ENCODE measurements around the gene REEP2.
A peak's percentile ranks its signal among the peaks of the same experiment; 100 is the strongest.

The REEP2 gene

GRCh38 chr5:138448481-138449398, 9.9 kb downstream of the REEP2 start:
- DNase-seq, result peak; percentile 71

- DNase-seq, result peak; percentile 56
Observed at GRCh38 chr5:138449501-138450239, 10.8 kb downstream of the REEP2 start.

GRCh38 chr5:138450971-138451370, 12.1 kb downstream of the REEP2 start:
- no peak for DNase-seq

GRCh38 chr5:138452720-138453119, 13.9 kb downstream of the REEP2 start:
- no peak for DNase-seq

GRCh38 chr5:138453590-138453989, 14.7 kb downstream of the REEP2 start:
- no peak for DNase-seq

- no peak for DNase-seq
Observed at GRCh38 chr5:138454121-138454520, 15.3 kb downstream of the REEP2 start.

GRCh38 chr5:138455232-138455930, 16.5 kb downstream of the REEP2 start:
- DNase-seq, result no peak

GRCh38 chr5:138457531-138458275, 18.8 kb downstream of the REEP2 start:
- no peak for DNase-seq

- DNase-seq, result no peak
Observed at GRCh38 chr5:138458384-138458783, 19.5 kb downstream of the REEP2 start.

GRCh38 chr5:138458856-138459255, 20.0 kb downstream of the REEP2 start:
- DNase-seq, result no peak

- no peak for DNase-seq
Observed at GRCh38 chr5:138459311-138459933, 20.6 kb downstream of the REEP2 start.

GRCh38 chr5:138460032-138460693, 21.3 kb downstream of the REEP2 start:
- no peak for DNase-seq

- DNase-seq, result no peak
Observed at GRCh38 chr5:138461343-138462125, 22.7 kb downstream of the REEP2 start.

GRCh38 chr5:138463419-138464007, 24.7 kb downstream of the REEP2 start:
- peak; percentile 47 for DNase-seq

- DNase-seq, result peak; percentile 53
Observed at GRCh38 chr5:138464008-138464387, 25.1 kb downstream of the REEP2 start.

- DNase-seq, result peak; percentile 75
Observed at GRCh38 chr5:138464388-138465260, 25.8 kb downstream of the REEP2 start.

GRCh38 chr5:138465261-138466124, 26.6 kb downstream of the REEP2 start, which contains the start of gene EGR1:
Gene EGR1, plus strand, starts transcription at chr5:138465479. Its CDS starts 283 bp downstream, at chr5:138465762.
- peak; percentile 72 for DNase-seq
